ENCODE results near the gene COL20A1.

Gene COL20A1

GRCh38 chr20:63292292-63292701 is 689 bp upstream of the COL20A1 start:
- H3K4me3 ChIP-seq (ENCODE audit: low read depth, low read length): no peak overlapping the region
- H4K91ac ChIP-seq (ENCODE audit: low read depth, low read length): no peak overlapping the region
- H3K14ac ChIP-seq (ENCODE audit: low read length): no peak overlapping the region
- H3K9me3 ChIP-seq (ENCODE audit: insufficient read depth, low read depth, low read length): peaks cover 3% of the 10 kb centered on the region
- H2BK5ac ChIP-seq (ENCODE audit: low read depth, low read length, poor library complexity): no peak overlapping the region
- H3K23ac ChIP-seq (ENCODE audit: low read length): no peak overlapping the region
- H3K4me2 ChIP-seq (ENCODE audit: low read length): no peak overlapping the region
- H3K79me1 ChIP-seq (ENCODE audit: low read length): no peaks in the 10 kb centered on the region
- H3K27ac ChIP-seq (ENCODE audit: low read depth, low read length): no peak overlapping the region
- no peak overlapping the region for H2AFZ ChIP-seq (ENCODE audit: insufficient read depth, low read length, poor library complexity)
- no peak overlapping the region for H3K4ac ChIP-seq (ENCODE audit: low read depth, low read length)
- H3K18ac ChIP-seq (ENCODE audit: low read length): no peak overlapping the region
- no peak overlapping the region for H3K9ac ChIP-seq (ENCODE audit: low read length)
- no peak overlapping the region for H2AK5ac ChIP-seq (ENCODE audit: low read length)
- no peak overlapping the region for H4K12ac ChIP-seq (ENCODE audit: low read depth, low read length)
- peaks cover 0 to 6% of the 10 kb centered on the region in 2 experiments for H3K4me1 ChIP-seq (ENCODE audit: control insufficient read depth in 1 of 2, insufficient read depth in 2 of 2, low read length in 2 of 2)
- H2BK120ac ChIP-seq (ENCODE audit: insufficient read depth, low read length, poor library complexity): no peak overlapping the region
- no peak overlapping the region for H4K8ac ChIP-seq (ENCODE audit: low read depth, low read length)
- no peaks in the 10 kb centered on the region for H3K27me3 ChIP-seq (ENCODE audit: insufficient read depth, low read length)
- H3K36me3 ChIP-seq (ENCODE audit: control insufficient read depth in 1 of 2, insufficient read depth in 2 of 2, low read length in 2 of 2): peaks cover 27 to 31% of the 10 kb centered on the region in 2 experiments
- H2BK12ac ChIP-seq (ENCODE audit: low read length): no peak overlapping the region
- DNase-seq: peak in 1 of 2 donors; percentile 33
- WGBS (ENCODE audit: extremely low coverage, insufficient coverage, insufficient read length): no CpG with 5 or more reads among the region's 16 CpGs
- no peaks in the 10 kb centered on the region for H3K79me2 ChIP-seq (ENCODE audit: control insufficient read depth, insufficient read depth, low read length, poor library complexity)

DNA sequence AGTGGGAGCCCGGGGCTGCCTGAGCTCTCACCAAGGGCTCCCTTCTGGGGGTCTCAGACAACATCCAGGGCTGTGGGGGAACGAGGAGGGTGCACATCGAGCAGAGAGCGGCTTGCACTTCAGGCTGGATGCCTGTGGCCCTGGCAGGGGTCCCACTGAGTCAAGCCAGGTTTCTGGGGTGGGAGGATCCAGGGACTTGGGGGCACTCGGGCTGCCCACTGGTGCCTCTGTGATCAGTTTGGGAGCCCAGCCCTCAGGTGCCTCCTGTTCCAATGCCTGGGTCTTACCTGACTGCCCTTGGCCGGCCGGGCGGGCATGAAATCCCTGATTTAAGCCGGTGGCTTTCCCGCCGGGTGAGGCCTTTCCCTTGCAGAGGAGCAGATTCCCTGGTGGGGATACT is 470 bp downstream of the COL20A1 start:
- Histone ChIP-seq H3K9ac (ENCODE audit: low read length) (no peak overlapping the region), H4K91ac (ENCODE audit: low read depth, low read length) (no peak overlapping the region), H4K12ac (ENCODE audit: low read depth, low read length) (no peak overlapping the region), H3K4me2 (ENCODE audit: low read length) (no peak overlapping the region), H3K4me1 (ENCODE audit: control insufficient read depth in 1 of 2, insufficient read depth in 2 of 2, low read length in 2 of 2) (peaks cover 0 to 6% of the 10 kb centered on the region in 2 experiments), H3K9me3 (ENCODE audit: insufficient read depth, low read depth, low read length) (peaks cover 3% of the 10 kb centered on the region), H3K79me2 (ENCODE audit: control insufficient read depth, insufficient read depth, low read length, poor library complexity) (no peaks in the 10 kb centered on the region), H3K79me1 (ENCODE audit: low read length) (no peaks in the 10 kb centered on the region), H2BK12ac (ENCODE audit: low read length) (no peak overlapping the region), H3K18ac (ENCODE audit: low read length) (no peak overlapping the region), H4K8ac (ENCODE audit: low read depth, low read length) (no peak overlapping the region), H2AK5ac (ENCODE audit: low read length) (no peak overlapping the region), H2AFZ (ENCODE audit: insufficient read depth, low read length, poor library complexity) (no peak overlapping the region), H3K23ac (ENCODE audit: low read length) (no peak overlapping the region), H3K27ac (ENCODE audit: low read depth, low read length) (no peak overlapping the region), H3K4ac (ENCODE audit: low read depth, low read length) (no peak overlapping the region), H2BK5ac (ENCODE audit: low read depth, low read length, poor library complexity) (no peak overlapping the region), H3K27me3 (ENCODE audit: insufficient read depth, low read length) (no peaks in the 10 kb centered on the region), H3K14ac (ENCODE audit: low read length) (no peak overlapping the region), H3K36me3 (ENCODE audit: control insufficient read depth in 1 of 2, insufficient read depth in 2 of 2, low read length in 2 of 2) (peaks cover 16 to 19% of the 10 kb centered on the region in 2 experiments), H3K4me3 (ENCODE audit: low read depth, low read length) (no peak overlapping the region), H2BK120ac (ENCODE audit: insufficient read depth, low read length, poor library complexity) (no peak overlapping the region)
- peak in 1 of 2 donors; percentile 26 for DNase-seq
- no CpG with 5 or more reads among the region's 11 CpGs for WGBS (ENCODE audit: extremely low coverage, insufficient coverage, insufficient read length)

DNA sequence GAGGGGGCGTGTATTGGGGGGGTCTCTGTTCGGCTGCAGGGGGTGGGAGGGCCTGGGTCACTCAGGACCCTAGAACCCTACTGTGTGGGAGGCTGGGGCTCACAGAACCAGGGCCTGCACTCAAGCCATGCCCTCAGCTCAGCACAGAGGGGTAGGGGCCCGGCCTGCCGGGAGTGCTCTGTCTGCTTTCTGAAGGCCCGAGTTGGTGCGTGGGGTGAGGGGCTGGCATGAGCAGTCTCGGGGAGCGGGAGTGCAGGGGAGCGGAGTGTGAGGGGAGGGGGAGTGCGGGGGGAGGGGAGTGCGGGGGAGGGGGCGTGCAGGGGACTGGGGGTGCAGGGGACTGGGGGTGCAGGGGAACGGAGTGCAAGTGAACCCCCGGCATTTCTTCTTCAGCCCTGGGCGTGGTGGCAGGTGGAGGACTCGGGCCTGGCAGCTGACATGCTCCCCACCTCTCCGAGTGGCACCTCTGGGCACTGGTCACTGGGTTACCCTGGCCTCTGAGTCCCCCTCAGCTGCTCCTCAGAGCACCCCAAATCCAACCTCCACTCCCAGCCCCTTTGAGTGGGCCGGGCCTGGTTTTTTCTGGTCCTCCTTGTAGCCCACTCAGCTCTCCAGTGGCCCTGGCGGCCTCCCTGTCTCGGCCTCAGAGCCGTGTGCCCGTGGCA is 1.0 kb downstream of the COL20A1 start:
- Histone ChIP-seq H3K14ac (ENCODE audit: low read length) (no peak overlapping the region), H4K91ac (ENCODE audit: low read depth, low read length) (no peak overlapping the region), H3K79me2 (ENCODE audit: control insufficient read depth, insufficient read depth, low read length, poor library complexity) (no peaks in the 10 kb centered on the region), H2BK120ac (ENCODE audit: insufficient read depth, low read length, poor library complexity) (no peak overlapping the region), H3K27me3 (ENCODE audit: insufficient read depth, low read length) (no peaks in the 10 kb centered on the region), H3K79me1 (ENCODE audit: low read length) (no peaks in the 10 kb centered on the region), H3K18ac (ENCODE audit: low read length) (no peak overlapping the region), H3K4me1 (ENCODE audit: control insufficient read depth in 1 of 2, insufficient read depth in 2 of 2, low read length in 2 of 2) (peaks cover 0 to 6% of the 10 kb centered on the region in 2 experiments), H4K12ac (ENCODE audit: low read depth, low read length) (no peak overlapping the region), H3K36me3 (ENCODE audit: control insufficient read depth in 1 of 2, insufficient read depth in 2 of 2, low read length in 2 of 2) (peaks cover 10 to 13% of the 10 kb centered on the region in 2 experiments), H2BK12ac (ENCODE audit: low read length) (no peak overlapping the region), H3K9me3 (ENCODE audit: insufficient read depth, low read depth, low read length) (peaks cover 3% of the 10 kb centered on the region), H3K4me3 (ENCODE audit: low read depth, low read length) (no peak overlapping the region), H2AK5ac (ENCODE audit: low read length) (no peak overlapping the region), H3K23ac (ENCODE audit: low read length) (no peak overlapping the region), H4K8ac (ENCODE audit: low read depth, low read length) (no peak overlapping the region), H3K4me2 (ENCODE audit: low read length) (no peak overlapping the region), H3K9ac (ENCODE audit: low read length) (no peak overlapping the region), H3K27ac (ENCODE audit: low read depth, low read length) (no peak overlapping the region), H2AFZ (ENCODE audit: insufficient read depth, low read length, poor library complexity) (no peak overlapping the region), H3K4ac (ENCODE audit: low read depth, low read length) (no peak overlapping the region), H2BK5ac (ENCODE audit: low read depth, low read length, poor library complexity) (no peak overlapping the region)
- no CpG with 5 or more reads among the region's 22 CpGs for WGBS (ENCODE audit: extremely low coverage, insufficient coverage, insufficient read length)
- peak in 1 of 2 donors; percentile 21 for DNase-seq

- H4K12ac ChIP-seq (ENCODE audit: low read depth, low read length): no peak overlapping the region
Observed at GRCh38 chr20:63294536-63294900, 1.5 kb downstream of the COL20A1 start.

More at GRCh38 chr20:63294536-63294900, 1.5 kb downstream of the COL20A1 start:
- Histone ChIP-seq H3K36me3 (ENCODE audit: control insufficient read depth in 1 of 2, insufficient read depth in 2 of 2, low read length in 2 of 2) (peaks cover 5 to 8% of the 10 kb centered on the region in 2 experiments), H3K27me3 (ENCODE audit: insufficient read depth, low read length) (no peaks in the 10 kb centered on the region), H2AK5ac (ENCODE audit: low read length) (no peak overlapping the region), H2BK12ac (ENCODE audit: low read length) (no peak overlapping the region), H3K18ac (ENCODE audit: low read length) (no peak overlapping the region), H3K9me3 (ENCODE audit: insufficient read depth, low read depth, low read length) (peaks cover 3% of the 10 kb centered on the region), H3K79me1 (ENCODE audit: low read length) (no peaks in the 10 kb centered on the region), H3K4me3 (ENCODE audit: low read depth, low read length) (no peak overlapping the region), H3K4ac (ENCODE audit: low read depth, low read length) (no peak overlapping the region), H3K14ac (ENCODE audit: low read length) (no peak overlapping the region), H2BK120ac (ENCODE audit: insufficient read depth, low read length, poor library complexity) (no peak overlapping the region), H3K23ac (ENCODE audit: low read length) (no peak overlapping the region), H2AFZ (ENCODE audit: insufficient read depth, low read length, poor library complexity) (no peak overlapping the region), H3K4me1 (ENCODE audit: control insufficient read depth in 1 of 2, insufficient read depth in 2 of 2, low read length in 2 of 2) (peaks cover 0 to 6% of the 10 kb centered on the region in 2 experiments), H3K4me2 (ENCODE audit: low read length) (no peak overlapping the region), H4K8ac (ENCODE audit: low read depth, low read length) (no peak overlapping the region), H2BK5ac (ENCODE audit: low read depth, low read length, poor library complexity) (no peak overlapping the region), H3K79me2 (ENCODE audit: control insufficient read depth, insufficient read depth, low read length, poor library complexity) (no peaks in the 10 kb centered on the region), H4K91ac (ENCODE audit: low read depth, low read length) (no peak overlapping the region), H3K9ac (ENCODE audit: low read length) (no peak overlapping the region), H3K27ac (ENCODE audit: low read depth, low read length) (no peak overlapping the region)
- no CpG with 5 or more reads among the region's 12 CpGs for WGBS (ENCODE audit: extremely low coverage, insufficient coverage, insufficient read length)
- DNase-seq: no peak

Data from trophoblast cell (in vitro differentiated cells and primary cell).